Esophagus squamous epithelium (tissue), 5 donors: ENCODE results near the gene PIWIL1. TPM values are rescaled to one million over a fixed set of nuclear protein-coding genes. Genes with fewer than 3 reads are reported as not detected.

Experiments
- DNase-seq: peaks from one replicate; lab custom pipeline; 2025; lab: John Stamatoyannopoulos, UW
- H3K27ac ChIP-seq, 4 donors: fragments of 200-600 bp; sonication (generic); one replicate each; pipeline ENCODE4 v1.5.1; 2016 to 2019; ENCODE audit warnings: mild to moderate bottlenecking in 1 of 4
- H3K27me3 ChIP-seq, 4 donors: fragments of 200-600 bp; sonication (generic); 1 replicate in 3 of 4; 2 replicates in 1 of 4; pipeline versions ENCODE4 v1.5.1 to v1.6.0; 2017 to 2021; ENCODE audit warnings: antibody characterized with exemption in 1 of 4
- H3K36me3 ChIP-seq, 3 donors: fragments of 200-600 bp; sonication (generic); one replicate each; pipeline ENCODE4 v1.5.1; 2016 to 2019
- H3K4me1 ChIP-seq, 3 donors: fragments of 200-600 bp; sonication (generic); one replicate each; pipeline ENCODE4 v1.5.1; 2017 to 2019
- H3K4me3 ChIP-seq, 4 donors: fragments of 200-600 bp; sonication (generic); 1 replicate in 3 of 4; 2 replicates in 1 of 4; pipeline ENCODE4 v1.5.1; 2016 to 2019; ENCODE audit warnings: mild to moderate bottlenecking in 2 of 4, moderate library complexity in 1 of 4
- H3K9me3 ChIP-seq, 3 donors: fragments of 200-600 bp; sonication (generic); one replicate each; pipeline ENCODE4 v1.5.1; 2016 to 2019
- POLR2A ChIP-seq, 4 donors: fragments of 450-650 bp; IDR thresholded peaks; one replicate each; pipeline ENCODE4 v1.6.1; 2017; ENCODE audit warnings: antibody characterized with exemption in 4 of 4, mild to moderate bottlenecking in 4 of 4, moderate library complexity in 3 of 4
- WGBS, 2 donors: methylation state at CpG; one replicate each; pipeline ENCODE4 v1.1.5; 2018; 5-methylcytosine and 5-hydroxymethylcytosine counted together
- intact Hi-C: fragments of 100-400 bp; cut with DNase I; formaldehyde crosslinking; loops from one replicate; pipeline ENCODE4 v1.15.0; 2022
- total RNA-seq, 4 donors: library from RNA; depleted of rRNA; stranded (reverse); fragments of >200 nt; gene quantifications; one replicate each; pipeline ENCODE4 v1.1.0, GENCODE V29; 2016
- TF ChIP-seq, protein P1 (sequence below), 6 experiments: fragments of 450-650 bp in 4 of 6; fragments of 200-600 bp in 2 of 6; sonication (generic) in 2 of 6; IDR thresholded peaks; one replicate each; pipeline ENCODE4 v1.5.1; 2016 to 2019; ENCODE audit warnings: antibody characterized with exemption in 6 of 6, mild to moderate bottlenecking in 4 of 6, moderate library complexity in 4 of 6
- donor health status: DM: yes; HTN: yes; CAD: no.

PIWIL1 gene
- total RNA-seq, 4 donors from 2014 or later, result 0.09 TPM; not detected in 3

DNA sequence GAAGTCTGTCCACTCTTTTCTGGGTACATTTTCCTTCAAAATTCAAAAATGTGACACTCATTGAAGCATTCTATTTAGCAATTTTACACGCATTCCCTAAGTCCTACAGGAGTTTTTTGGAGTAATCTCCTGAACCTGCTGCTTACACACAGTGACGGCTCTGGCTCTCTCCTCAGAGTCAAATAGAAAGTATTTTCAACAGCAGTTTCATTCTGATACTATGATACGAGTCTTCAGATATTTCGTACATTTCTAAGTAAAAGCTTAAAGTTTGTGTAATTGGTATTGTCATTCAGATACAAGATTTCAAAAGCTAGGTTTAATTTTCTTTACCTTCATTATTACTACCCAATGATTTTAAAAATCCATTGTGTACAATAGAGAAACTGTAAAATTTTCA lies 36.4 kb downstream of the PIWIL1 start:
- Histone ChIP-seq H3K27me3 (peaks cover 0 to 49% (median 0%) of the 10 kb centered on the region in 4 donors), H3K4me3 (no peak overlapping the region), H3K9me3 (no peaks in the 10 kb centered on the region), H3K27ac (no peak overlapping the region), H3K36me3 (no peaks in the 10 kb centered on the region), H3K4me1 (peaks cover 0 to 14% (median 0%) of the 10 kb centered on the region in 3 donors)
- WGBS, 2 donors, result 63 to 93% methylated on average over 4 of the region's 4 CpGs
- no peak for TF ChIP-seq POLR2A (IDR thresholded peaks at IDR 0.05)
- TF ChIP-seq, protein P1, sequence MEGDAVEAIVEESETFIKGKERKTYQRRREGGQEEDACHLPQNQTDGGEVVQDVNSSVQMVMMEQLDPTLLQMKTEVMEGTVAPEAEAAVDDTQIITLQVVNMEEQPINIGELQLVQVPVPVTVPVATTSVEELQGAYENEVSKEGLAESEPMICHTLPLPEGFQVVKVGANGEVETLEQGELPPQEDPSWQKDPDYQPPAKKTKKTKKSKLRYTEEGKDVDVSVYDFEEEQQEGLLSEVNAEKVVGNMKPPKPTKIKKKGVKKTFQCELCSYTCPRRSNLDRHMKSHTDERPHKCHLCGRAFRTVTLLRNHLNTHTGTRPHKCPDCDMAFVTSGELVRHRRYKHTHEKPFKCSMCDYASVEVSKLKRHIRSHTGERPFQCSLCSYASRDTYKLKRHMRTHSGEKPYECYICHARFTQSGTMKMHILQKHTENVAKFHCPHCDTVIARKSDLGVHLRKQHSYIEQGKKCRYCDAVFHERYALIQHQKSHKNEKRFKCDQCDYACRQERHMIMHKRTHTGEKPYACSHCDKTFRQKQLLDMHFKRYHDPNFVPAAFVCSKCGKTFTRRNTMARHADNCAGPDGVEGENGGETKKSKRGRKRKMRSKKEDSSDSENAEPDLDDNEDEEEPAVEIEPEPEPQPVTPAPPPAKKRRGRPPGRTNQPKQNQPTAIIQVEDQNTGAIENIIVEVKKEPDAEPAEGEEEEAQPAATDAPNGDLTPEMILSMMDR (IDR thresholded peaks at IDR 0.05), result no peak
- DNase-seq, result no peak
- intact Hi-C loops, result no loop called here

DNA sequence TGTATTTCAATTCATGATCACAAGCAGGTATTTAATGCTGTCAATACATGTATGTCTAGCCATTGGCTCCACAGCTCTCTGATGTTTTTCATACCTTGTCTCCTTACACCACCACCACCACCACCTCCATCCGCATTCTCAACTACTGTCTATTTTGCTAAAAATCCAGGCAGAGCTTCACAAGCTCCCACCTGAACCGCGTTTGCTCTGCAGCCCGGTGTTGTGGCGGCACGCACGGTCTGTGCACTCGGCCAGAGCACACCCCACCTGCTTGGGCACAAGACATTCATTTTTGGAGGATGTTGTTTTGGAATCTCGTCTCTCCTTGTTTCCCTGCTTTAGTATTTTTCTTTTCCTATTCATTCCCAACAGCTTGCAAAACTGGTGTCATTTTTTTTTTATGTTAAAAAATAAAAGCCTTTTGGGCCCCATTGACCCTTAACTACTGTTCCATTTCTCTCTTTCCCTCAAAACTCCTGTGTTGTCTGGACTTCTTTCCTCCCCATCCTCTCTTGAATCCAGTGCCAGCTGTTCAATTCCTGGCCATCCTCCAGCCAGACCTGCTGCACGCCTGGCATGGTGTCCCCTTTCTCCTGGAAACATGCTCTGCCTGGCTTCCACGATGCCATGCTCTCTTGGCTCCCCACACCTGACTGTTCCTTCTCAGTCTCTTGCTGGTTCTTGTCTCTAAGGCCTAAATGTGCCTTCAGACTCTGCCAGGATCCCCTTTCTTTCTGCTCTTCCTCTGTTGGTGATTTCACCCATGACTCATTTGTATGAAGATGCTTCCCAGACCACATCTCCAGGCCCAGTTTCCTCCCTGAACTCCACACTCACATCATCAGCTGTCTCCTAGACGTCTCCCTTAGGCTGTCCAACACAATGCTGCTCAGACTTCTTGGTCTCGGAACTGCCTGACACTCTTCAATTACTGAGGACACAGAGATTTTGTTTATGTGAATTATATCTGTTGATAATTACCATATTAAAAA lies 37.9 kb downstream of the PIWIL1 start:
- H3K9me3 ChIP-seq, result no peaks in the 10 kb centered on the region
- H3K27me3 ChIP-seq, result peaks cover 0 to 46% (median 0%) of the 10 kb centered on the region in 4 donors
- H3K4me3 ChIP-seq, result no peak overlapping the region
- H3K4me1 ChIP-seq, result peaks cover 0 to 13% (median 0%) of the 10 kb centered on the region in 3 donors
- 74 to 77% methylated on average over 13 of the region's 13 CpGs for WGBS, 2 donors
- intact Hi-C loops, result no loop called here
- no peak for TF ChIP-seq POLR2A (IDR thresholded peaks at IDR 0.05)
- TF ChIP-seq, protein P1 (IDR thresholded peaks at IDR 0.05), result no peak
- H3K27ac ChIP-seq, result no peak overlapping the region
- no peak for DNase-seq
- no peaks in the 10 kb centered on the region for H3K36me3 ChIP-seq

DNA sequence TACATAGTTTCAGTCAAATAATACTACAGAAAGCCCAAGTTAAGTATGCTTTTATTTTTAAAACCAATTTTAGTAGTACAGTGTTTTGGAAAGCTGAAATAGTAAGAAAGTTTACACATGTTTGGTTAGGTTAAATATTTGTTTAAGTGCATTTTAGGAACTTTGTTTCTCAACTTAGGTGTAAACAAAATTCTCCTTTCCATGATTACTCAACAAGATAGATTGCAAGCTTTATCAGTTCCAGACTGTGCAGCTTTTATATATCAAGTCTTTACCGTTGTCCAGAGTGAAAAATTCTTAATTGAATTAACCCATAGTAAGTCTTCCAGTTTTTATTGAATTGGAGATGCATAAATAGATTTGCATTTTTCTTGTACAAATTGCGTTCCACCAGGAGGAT lies 45.1 kb downstream of the PIWIL1 start:
- Histone ChIP-seq H3K27me3 (peaks cover 0 to 4% (median 0%) of the 10 kb centered on the region in 4 donors), H3K36me3 (no peaks in the 10 kb centered on the region), H3K27ac (no peak overlapping the region), H3K4me1 (no peaks in the 10 kb centered on the region), H3K4me3 (no peak overlapping the region), H3K9me3 (no peaks in the 10 kb centered on the region)
- TF ChIP-seq, protein P1 (IDR thresholded peaks at IDR 0.05), result no peak
- TF ChIP-seq POLR2A (IDR thresholded peaks at IDR 0.05), result no peak
- intact Hi-C loops, result no loop called here
- WGBS, 2 donors, result 68% methylated on average over 2 of the region's 2 CpGs
- DNase-seq, result no peak

DNA sequence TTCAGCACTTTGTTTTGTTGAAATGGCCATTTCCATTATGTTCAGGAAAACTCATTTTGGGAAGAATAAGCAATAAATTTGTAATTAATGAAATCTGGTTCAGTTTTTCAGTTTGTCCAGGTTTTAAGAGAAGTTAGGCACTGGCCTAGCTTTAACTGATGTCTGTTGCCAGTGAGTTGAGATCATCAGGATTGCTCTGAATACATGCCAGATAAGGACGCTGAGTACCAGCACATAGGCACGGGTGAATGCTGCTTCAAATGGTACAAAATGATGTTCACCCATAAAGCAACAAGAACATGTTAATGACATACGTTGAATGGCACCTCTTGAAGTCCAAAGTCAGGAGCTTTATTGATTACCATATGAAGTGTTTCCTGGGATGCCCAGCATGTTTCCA lies 46.5 kb downstream of the PIWIL1 start:
- H3K27me3 ChIP-seq, result peaks cover 0 to 4% (median 0%) of the 10 kb centered on the region in 4 donors
- TF ChIP-seq, protein P1 (IDR thresholded peaks at IDR 0.05), result no peak
- TF ChIP-seq POLR2A (IDR thresholded peaks at IDR 0.05), result no peak
- no peaks in the 10 kb centered on the region for H3K9me3 ChIP-seq
- DNase-seq, result no peak
- H3K4me3 ChIP-seq, result no peak overlapping the region
- no peaks in the 10 kb centered on the region for H3K4me1 ChIP-seq
- no peaks in the 10 kb centered on the region for H3K36me3 ChIP-seq
- WGBS, 2 donors, result 64 to 69% methylated on average over 3 of the region's 3 CpGs
- no peak overlapping the region for H3K27ac ChIP-seq
- intact Hi-C loops, result no loop called here

DNA sequence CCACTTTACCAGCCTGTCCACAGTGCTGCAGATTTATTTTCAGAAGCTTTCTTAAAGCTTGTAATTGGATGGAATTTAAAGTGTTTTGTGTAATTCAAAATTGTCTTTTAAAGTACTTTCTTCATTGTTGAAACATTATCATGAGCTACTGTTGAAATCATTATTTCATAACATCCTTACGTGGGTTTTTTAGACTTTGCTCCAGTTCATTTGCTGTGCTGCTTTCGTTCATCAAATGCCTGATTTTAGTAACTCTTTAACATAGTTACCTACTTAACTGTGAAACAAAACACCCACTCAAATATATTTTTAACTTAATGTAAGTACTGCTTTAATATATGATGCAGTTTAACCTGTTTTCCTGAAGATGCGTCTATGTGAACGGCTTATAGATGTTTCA lies 47.5 kb downstream of the PIWIL1 start:
- intact Hi-C loops, result no loop called here
- Histone ChIP-seq H3K27ac (no peak overlapping the region), H3K4me3 (no peak overlapping the region), H3K9me3 (no peaks in the 10 kb centered on the region), H3K36me3 (no peaks in the 10 kb centered on the region), H3K27me3 (peaks cover 0 to 2% (median 0%) of the 10 kb centered on the region in 4 donors), H3K4me1 (no peaks in the 10 kb centered on the region)
- no peak for TF ChIP-seq POLR2A (IDR thresholded peaks at IDR 0.05)
- TF ChIP-seq, protein P1 (IDR thresholded peaks at IDR 0.05), result no peak
- 66 to 67% methylated on average over 4 of the region's 4 CpGs for WGBS, 2 donors
- DNase-seq, result no peak
